IMR-90 (cell line): Measurements from ENCODE around the gene BTRC. TPM values are rescaled to one million over a fixed set of nuclear protein-coding genes. Genes with fewer than 3 reads are reported as not detected.

Experiments used
- ATAC-seq: fragments of 200-7000 bp; cut with Tn5 transposase; 2 replicates; pipeline ENCODE4 v1.9.1; 2020; ENCODE audit warnings: low read depth, mild to moderate bottlenecking, moderate library complexity
- BruUV-seq: library from RNA; stranded (reverse); fragments of 400-500 nt; replicated peaks from 2 replicates; lab custom pipeline; 2021; lab: Mats Ljungman, UMichigan
- CTCF ChIA-PET: fragments of 300-600 bp; formaldehyde crosslinking; extraction: SDS; loops from one replicate; lab custom pipeline; 2021; ENCODE audit warnings: antibody characterized with exemption; lab: Yijun Ruan, JAX
- POLR2A ChIA-PET: fragments of 300-600 bp; sonication (Branson Sonifier 250); formaldehyde crosslinking; loops from one replicate; lab custom pipeline; 2022; ENCODE audit warnings: antibody characterized with exemption; ENCODE audit not compliant: unreplicated experiment; lab: Charles Lee
- DNase-seq: peaks from one replicate; pipeline ENCODE4 v3.0.0; 2013
- H2AFZ ChIP-seq: replicated peaks from 2 replicates; pipeline ENCODE3; 2013; ENCODE audit warnings: low read length, mild to moderate bottlenecking; ENCODE audit not compliant: poor library complexity
- H2AK5ac ChIP-seq: 2 replicates; pipeline ENCODE4 v1.6.1; 2013; ENCODE audit warnings: low read depth, low read length, inconsistent platforms
- H2AK9ac ChIP-seq: replicated peaks from 2 replicates; pipeline ENCODE3; 2013; ENCODE audit warnings: mild to moderate bottlenecking, low read depth, low read length, moderate library complexity; ENCODE audit not compliant: poor library complexity
- H2BK120ac ChIP-seq: 2 replicates; pipeline ENCODE4 v1.6.1; 2013; ENCODE audit warnings: low read depth, low read length, inconsistent platforms
- H2BK15ac ChIP-seq: 3 replicates; pipeline ENCODE4 v1.6.1; 2013; ENCODE audit warnings: low read depth, low read length, inconsistent platforms
- H2BK20ac ChIP-seq: 2 replicates; pipeline ENCODE4 v1.6.1; 2013; ENCODE audit warnings: low read depth, mild to moderate bottlenecking, inconsistent platforms, low read length, moderate library complexity
- H2BK5ac ChIP-seq: 2 replicates; pipeline ENCODE4 v1.6.1; 2013; ENCODE audit warnings: mild to moderate bottlenecking, low read depth, low read length, inconsistent platforms; ENCODE audit not compliant: poor library complexity, severe bottlenecking
- H3K14ac ChIP-seq: replicated peaks from 2 replicates; pipeline ENCODE4 v1.6.1; 2013; ENCODE audit warnings: low read depth, low read length, inconsistent platforms
- H3K18ac ChIP-seq: 2 replicates; pipeline ENCODE4 v1.6.1; 2013; ENCODE audit warnings: low read depth, low read length, control low read depth
- H3K23ac ChIP-seq: 2 replicates; pipeline ENCODE4 v1.6.1; 2013; ENCODE audit warnings: low read depth, low read length, inconsistent platforms
- H3K27ac ChIP-seq: 2 replicates; pipeline ENCODE4 v1.5.1; 2013; ENCODE audit warnings: mild to moderate bottlenecking, control low read depth, low read length; ENCODE audit not compliant: insufficient read depth
- H3K27me3 ChIP-seq: 2 replicates; pipeline ENCODE4 v1.6.1; 2013; ENCODE audit warnings: low read length; ENCODE audit not compliant: control insufficient read depth, insufficient read depth
- H3K36me3 ChIP-seq: 2 replicates; pipeline ENCODE4 v1.6.1; 2013; ENCODE audit warnings: low read length, mixed read lengths; ENCODE audit not compliant: control insufficient read depth, insufficient read depth
- H3K4ac ChIP-seq: 2 replicates; pipeline ENCODE4 v1.6.1; 2013; ENCODE audit warnings: low read depth, low read length, inconsistent platforms
- H3K4me1 ChIP-seq: 2 replicates; pipeline ENCODE4 v1.6.1; 2013; ENCODE audit warnings: low read length, mixed read lengths; ENCODE audit not compliant: control insufficient read depth, insufficient read depth
- H3K4me2 ChIP-seq: 2 replicates; pipeline ENCODE4 v1.6.1; 2013; ENCODE audit warnings: low read depth, mild to moderate bottlenecking, control low read depth, low read length, moderate library complexity
- H3K4me3 ChIP-seq: 2 replicates; pipeline ENCODE4 v1.5.1; 2013; ENCODE audit warnings: low read depth, mild to moderate bottlenecking, control low read depth, low read length, moderate library complexity; ENCODE audit not compliant: insufficient read depth
- H3K56ac ChIP-seq: 2 replicates; pipeline ENCODE4 v1.6.1; 2013; ENCODE audit warnings: low read length, inconsistent platforms; ENCODE audit not compliant: insufficient read depth; ENCODE audit errors: extremely low read depth
- H3K79me1 ChIP-seq, 2 experiments: 2 replicates each; pipeline ENCODE4 v1.6.1; 2013; ENCODE audit warnings: low read length in 2 of 2, inconsistent platforms in 1 of 2, low read depth in 1 of 2
- H3K9ac ChIP-seq: 2 replicates; pipeline ENCODE4 v1.6.1; 2013; ENCODE audit warnings: low read depth, low read length, control low read depth
- H3K9me1 ChIP-seq: 2 replicates; pipeline ENCODE4 v1.6.1; 2013; ENCODE audit warnings: low read length, inconsistent platforms; ENCODE audit not compliant: insufficient read depth
- H3K9me3 ChIP-seq: 2 replicates; pipeline ENCODE4 v1.6.1; 2013; ENCODE audit warnings: low read length; ENCODE audit not compliant: control insufficient read depth, insufficient read depth
- H4K20me1 ChIP-seq: 2 replicates; pipeline ENCODE4 v1.6.1; 2013; ENCODE audit warnings: low read length, inconsistent platforms; ENCODE audit not compliant: insufficient read depth
- H4K5ac ChIP-seq: 2 replicates; pipeline ENCODE4 v1.6.1; 2013; ENCODE audit warnings: mild to moderate bottlenecking, low read depth, low read length, control low read depth
- H4K8ac ChIP-seq, 2 experiments: 2 replicates each; pipeline ENCODE4 v1.6.1; 2013; ENCODE audit warnings: low read depth in 2 of 2, low read length in 2 of 2, control low read depth in 1 of 2, inconsistent platforms in 1 of 2
- H4K91ac ChIP-seq: 2 replicates; pipeline ENCODE4 v1.6.1; 2013; ENCODE audit warnings: low read depth, low read length, inconsistent platforms; ENCODE audit not compliant: insufficient read depth
- BHLHE40 ChIP-seq: fragments of 150-350 bp; IDR thresholded peaks from 2 replicates; pipeline ENCODE4 v1.6.1; 2016; ENCODE audit warnings: mild to moderate bottlenecking, low read depth, low read length
- CEBPB ChIP-seq: IDR thresholded peaks from 2 replicates; pipeline ENCODE4 v1.6.1; 2012; ENCODE audit warnings: low read depth, low read length, improper control_type of control experiment
- FOS ChIP-seq: fragments of 150-350 bp; IDR thresholded peaks from 2 replicates; pipeline ENCODE4 v1.6.1; 2016; ENCODE audit warnings: low read depth, low read length
- MAFK ChIP-seq: IDR thresholded peaks from 2 replicates; pipeline ENCODE4 v1.6.1; 2012; ENCODE audit warnings: low read depth, low read length, improper control_type of control experiment
- MAZ ChIP-seq: IDR thresholded peaks from 2 replicates; pipeline ENCODE4 v1.6.1; 2012; ENCODE audit warnings: low read depth, mild to moderate bottlenecking, low read length, improper control_type of control experiment, moderate library complexity, borderline replicate concordance
- MXI1 ChIP-seq: IDR thresholded peaks from 2 replicates; pipeline ENCODE4 v1.6.1; 2012; ENCODE audit warnings: low read depth, mild to moderate bottlenecking, low read length, moderate library complexity, borderline replicate concordance
- NFE2L2 ChIP-seq: fragments of 150-350 bp; IDR thresholded peaks from 2 replicates; pipeline ENCODE4 v1.6.1; 2016; ENCODE audit warnings: low read depth, mild to moderate bottlenecking, low read length
- RAD21 ChIP-seq: IDR thresholded peaks from 2 replicates; pipeline ENCODE4 v1.6.1; 2012; ENCODE audit warnings: low read length, improper control_type of control experiment
- RFX5 ChIP-seq: IDR thresholded peaks from 2 replicates; pipeline ENCODE4 v1.8.0; 2012; ENCODE audit warnings: low read depth, mild to moderate bottlenecking, low read length, moderate library complexity
- dilution Hi-C: fragments of 300-500 bp; cut with HindIII; formaldehyde crosslinking; loops from one replicate; pipeline ENCODE4 v1.14.3; 2018; ENCODE audit warnings: low sequenced_read_pairs; ENCODE audit not compliant: unreplicated experiment
- in situ Hi-C: fragments of 300-500 bp; cut with MboI; formaldehyde crosslinking; loops from 3 replicates; pipeline ENCODE4 v1.14.3; 2019; ENCODE audit warnings: low sequenced_read_pairs, inconsistent platforms, mixed read lengths
- intact Hi-C: fragments of 100-400 bp; cut with micrococcal nuclease; formaldehyde crosslinking; loops from 2 replicates; pipeline ENCODE4 v1.10.0; 2022
- polyA plus RNA-seq, 3 experiments: library from polyadenylated mRNA; depleted of rRNA; stranded (reverse); fragments of >200 nt; gene quantifications; 2 replicates each; pipeline ENCODE4 v1.2.3, GENCODE V29; 2012; ENCODE audit warnings: low replicate concordance in 1 of 3
- total RNA-seq: library from RNA; depleted of rRNA; stranded (reverse); fragments of >200 nt; gene quantifications from 2 replicates; pipeline ENCODE4 v1.2.3, GENCODE V29; 2012

BTRC gene
- total and polyA plus RNA-seq, 2 of the 4 experiments (the other 2 are of a cell fraction) = 7.7 to 8.4 TPM

DNA sequence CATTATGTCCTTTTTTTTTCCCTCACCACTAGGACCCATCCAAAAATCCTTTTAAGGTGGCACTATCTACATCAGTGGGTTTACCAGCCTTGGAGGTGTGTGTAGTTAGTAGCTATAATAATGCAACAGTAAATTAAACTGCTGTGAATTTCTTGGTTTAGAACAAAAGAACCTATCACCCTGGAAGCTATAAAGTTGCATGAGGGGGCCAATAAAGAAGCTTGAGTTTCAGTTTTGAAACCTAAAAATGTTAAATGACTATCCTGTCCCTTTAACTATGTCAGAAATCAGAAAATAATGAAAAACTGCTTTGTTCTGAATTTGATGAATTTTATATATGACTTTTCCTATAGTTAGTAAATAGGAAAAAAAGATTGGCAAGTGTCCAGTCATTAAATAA, 153.9 kb downstream of the BTRC start:
- dilution Hi-C loops = no loop called here
- no TSS peak for BruUV-seq

More for the DNA sequence above, 153.9 kb downstream of the BTRC start:
- H3K36me3 ChIP-seq = no peaks in the 10 kb centered on the region
- 0 out of 2 replicates have a peak, but pooled peaks cover 2% of the 10 kb centered on the region for H3K4me1 ChIP-seq
- no peak overlapping the region for H3K18ac ChIP-seq
- no peak overlapping the region for H3K27ac ChIP-seq
- no peak overlapping the region for H3K9ac ChIP-seq
- intact Hi-C loops (no loop called here), in situ Hi-C loops (no loop called here)
- H3K79me1 ChIP-seq = peaks cover 0 to 3% of the 10 kb centered on the region in 2 experiments; a peak in 2 of 4 replicates
- no peaks in the 10 kb centered on the region for H3K9me1 ChIP-seq
- H4K5ac ChIP-seq = no peak overlapping the region
- H2BK5ac ChIP-seq = no peak overlapping the region
- ChIA-PET CTCF (interaction anchor here (0.7 kb wide), 1 partner anchor 27 kb away, joined by 3 read pairs; no protein-coding TSS in a partner anchor), POLR2A (no interaction called here)
- DNase-seq (no peak), ATAC-seq (no peak)
- no peak overlapping the region for H2AK5ac ChIP-seq
- no peaks in the 10 kb centered on the region for H3K27me3 ChIP-seq
- no peak overlapping the region for H3K14ac ChIP-seq
- H3K4me3 ChIP-seq = no peak overlapping the region
- no peaks in the 10 kb centered on the region for H3K9me3 ChIP-seq
- no peak overlapping the region for H3K23ac ChIP-seq
- no peak overlapping the region for H2BK120ac ChIP-seq
- H4K8ac ChIP-seq = no peak overlapping the region
- H3K56ac ChIP-seq = no peak overlapping the region
- no peak overlapping the region for H3K4ac ChIP-seq
- TF ChIP-seq FOS (no peak), RFX5 (no peak), MAFK (no peak), RAD21 (no peak), BHLHE40 (no peak), MAZ (no peak), MXI1 (no peak), CEBPB (no peak), NFE2L2 (no peak)
- H2AK9ac ChIP-seq = no peak overlapping the region
- H2BK20ac ChIP-seq = no peak overlapping the region
- H4K20me1 ChIP-seq = peaks cover 6% of the 10 kb centered on the region; the same call in 1 of the 2 replicates
- H4K91ac ChIP-seq = no peak overlapping the region
- H2AFZ ChIP-seq = no peak overlapping the region
- no peak overlapping the region for H2BK15ac ChIP-seq
- no peak overlapping the region for H3K4me2 ChIP-seq
